ENCODE results near the gene ZNF473.

DNA sequence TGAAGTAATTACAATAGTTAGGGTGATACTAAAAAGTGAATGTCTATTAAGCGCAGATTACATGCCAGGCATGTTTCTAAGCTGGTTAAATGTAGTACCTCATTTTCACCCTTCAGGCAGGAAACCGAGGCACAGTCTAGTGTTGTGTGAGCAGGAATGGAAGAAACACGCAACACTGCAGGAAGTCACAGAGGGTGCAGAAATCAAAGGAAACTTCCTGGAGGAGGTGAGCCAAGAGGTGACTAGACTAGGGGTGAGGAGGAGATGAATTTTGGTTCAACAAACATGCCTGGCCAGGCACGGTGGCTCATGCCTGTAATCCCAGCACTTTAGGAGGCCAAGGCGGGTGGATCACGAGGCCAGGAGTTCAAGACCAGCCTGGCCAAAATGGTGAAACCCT is 41.8 kb downstream of the ZNF473 start:
- TF ChIP-seq, protein P1, sequence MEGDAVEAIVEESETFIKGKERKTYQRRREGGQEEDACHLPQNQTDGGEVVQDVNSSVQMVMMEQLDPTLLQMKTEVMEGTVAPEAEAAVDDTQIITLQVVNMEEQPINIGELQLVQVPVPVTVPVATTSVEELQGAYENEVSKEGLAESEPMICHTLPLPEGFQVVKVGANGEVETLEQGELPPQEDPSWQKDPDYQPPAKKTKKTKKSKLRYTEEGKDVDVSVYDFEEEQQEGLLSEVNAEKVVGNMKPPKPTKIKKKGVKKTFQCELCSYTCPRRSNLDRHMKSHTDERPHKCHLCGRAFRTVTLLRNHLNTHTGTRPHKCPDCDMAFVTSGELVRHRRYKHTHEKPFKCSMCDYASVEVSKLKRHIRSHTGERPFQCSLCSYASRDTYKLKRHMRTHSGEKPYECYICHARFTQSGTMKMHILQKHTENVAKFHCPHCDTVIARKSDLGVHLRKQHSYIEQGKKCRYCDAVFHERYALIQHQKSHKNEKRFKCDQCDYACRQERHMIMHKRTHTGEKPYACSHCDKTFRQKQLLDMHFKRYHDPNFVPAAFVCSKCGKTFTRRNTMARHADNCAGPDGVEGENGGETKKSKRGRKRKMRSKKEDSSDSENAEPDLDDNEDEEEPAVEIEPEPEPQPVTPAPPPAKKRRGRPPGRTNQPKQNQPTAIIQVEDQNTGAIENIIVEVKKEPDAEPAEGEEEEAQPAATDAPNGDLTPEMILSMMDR (IDR thresholded peaks at IDR 0.05; ENCODE audit: extremely low read depth in 1 of 2, insufficient read depth in 1 of 2, low read depth in 1 of 2, low read length in 2 of 2), result no peak
- TF ChIP-seq POLR2A (IDR thresholded peaks at IDR 0.05; ENCODE audit: low read depth, low read length), result no peak
